Lower leg skin (tissue), 4 donors: ENCODE measurements around the gene LHX1. TPM values are rescaled to one million over a fixed set of nuclear protein-coding genes. Genes with fewer than 3 reads are reported as not detected.

Source experiments
- DNase-seq, 2 donors: peaks; one replicate each; pipeline ENCODE4 v3.0.0-alpha.2; 2019; ENCODE audit warnings: low spot score in 2 of 2
- H3K4me3 ChIP-seq: fragments of 200-600 bp; sonication (generic); 2 replicates; pipeline ENCODE4 v1.5.1; 2017; ENCODE audit warnings: mild to moderate bottlenecking, low read depth; ENCODE audit not compliant: poor library complexity, severe bottlenecking
- CTCF ChIP-seq, 3 donors: fragments of 450-650 bp; IDR thresholded peaks; one replicate each; pipeline ENCODE4 v1.5.1; 2016; ENCODE audit warnings: antibody characterized with exemption in 3 of 3, mild to moderate bottlenecking in 3 of 3, moderate library complexity in 2 of 3
- POLR2A ChIP-seq, 2 donors: fragments of 450-650 bp; IDR thresholded peaks; one replicate each; pipeline ENCODE4 v1.6.1; 2016 to 2017; ENCODE audit warnings: antibody characterized with exemption in 2 of 2, mild to moderate bottlenecking in 1 of 2, moderate library complexity in 1 of 2
- WGBS, 2 donors: methylation state at CpG; one replicate each; pipeline ENCODE4 v1.1.5; 2018; 5-methylcytosine and 5-hydroxymethylcytosine counted together
- intact Hi-C: fragments of 100-400 bp; cut with DNase I; formaldehyde crosslinking; loops from one replicate; pipeline ENCODE4 v1.15.0; 2023; ENCODE audit warnings: low total_unique reads
- total RNA-seq, 4 donors: library from RNA; depleted of rRNA; stranded (reverse); fragments of >200 nt; gene quantifications; one replicate each; pipeline ENCODE4 v1.1.0, GENCODE V29; 2016

LHX1 gene
- total RNA-seq, 4 donors from 2014 or later, result not detected

GRCh38 chr17:36946726-36947091 is 9.4 kb downstream of the LHX1 start:
- TF ChIP-seq POLR2A (IDR thresholded peaks at IDR 0.05) (no peak), CTCF (IDR thresholded peaks at IDR 0.05) (no peak)
- intact Hi-C loops, result no loop called here
- no peak overlapping the region for H3K4me3 ChIP-seq
- WGBS, 2 donors, result 38 to 60% methylated on average over 2 of the region's 2 CpGs
- no peak for DNase-seq

- peak; percentile 36 to 49 for DNase-seq
- intact Hi-C loops, result no loop called here
- TF ChIP-seq CTCF (IDR thresholded peaks at IDR 0.05) (no peak), POLR2A (IDR thresholded peaks at IDR 0.05) (no peak)
- 4% methylated on average over 25 to 26 of the region's 26 CpGs for WGBS, 2 donors
- H3K4me3 ChIP-seq, result peak overlapping the region; percentile 86
Observed at GRCh38 chr17:36947922-36948716, 10.8 kb downstream of the LHX1 start.

- no peak for TF ChIP-seq CTCF (IDR thresholded peaks at IDR 0.05)
- peak in 1 of 2 donors; percentile 15 for TF ChIP-seq POLR2A (IDR thresholded peaks at IDR 0.05)
- intact Hi-C loops, result no loop called here
- 1% methylated on average over 24 to 79 of the region's 90 CpGs for WGBS, 2 donors
- peak; percentile 95 to 99 for DNase-seq
- peak within 1 kb of the TSS; percentile 86 for H3K4me3 ChIP-seq
Observed at GRCh38 chr17:36948717-36949460, 11.6 kb downstream of the LHX1 start, which contains the start of gene AATF. TSS of gene AATF (plus strand) at chr17:36948954. CDS start at chr17:36949126, 172 bp downstream.

GRCh38 chr17:36949461-36949927 is 12.2 kb downstream of the LHX1 start:
- peak overlapping the region; percentile 86 for H3K4me3 ChIP-seq
- intact Hi-C loops, result no loop called here
- WGBS, 2 donors, result 9 to 11% methylated on average over 9 of the region's 9 CpGs
- no peak for DNase-seq
- TF ChIP-seq CTCF (IDR thresholded peaks at IDR 0.05) (no peak), POLR2A (IDR thresholded peaks at IDR 0.05) (no peak)

- DNase-seq, result no peak
- intact Hi-C loops, result no loop called here
Observed at GRCh38 chr17:36950027-36950426, 12.8 kb downstream of the LHX1 start.

More at GRCh38 chr17:36950027-36950426, 12.8 kb downstream of the LHX1 start:
- H3K4me3 ChIP-seq, result no peak overlapping the region
- WGBS, 2 donors, result 78 to 80% methylated on average over 8 of the region's 8 CpGs
- TF ChIP-seq POLR2A (IDR thresholded peaks at IDR 0.05) (no peak), CTCF (IDR thresholded peaks at IDR 0.05) (no peak)
